Prostate gland (tissue), 2 donors: Measurements from ENCODE around the gene ERMARD. TPM values are rescaled to one million over a fixed set of nuclear protein-coding genes. Genes with fewer than 3 reads are reported as not detected.

Source experiments
- DNase-seq: peaks from one replicate; pipeline ENCODE4 v3.0.0-alpha.2; 2019; ENCODE audit warnings: low spot score
- H3K27ac ChIP-seq, 2 donors: fragments of 200-600 bp; sonication (generic); 2 replicates each; pipeline ENCODE4 v1.5.1; 2017 to 2019
- H3K27me3 ChIP-seq: fragments of 200-600 bp; sonication (generic); replicated peaks from 2 replicates; pipeline ENCODE4 v1.5.1; 2019; ENCODE audit not compliant: insufficient read depth
- H3K36me3 ChIP-seq, 2 donors: fragments of 200-600 bp; sonication (generic); 1 replicate in 1 of 2; 2 replicates in 1 of 2; pipeline versions ENCODE4 v1.5.1 to v1.8.1; 2017 to 2019
- H3K4me1 ChIP-seq: fragments of 200-600 bp; sonication (generic); replicated peaks from 2 replicates; pipeline ENCODE4 v1.5.1; 2019
- H3K4me3 ChIP-seq, 2 donors: fragments of 200-600 bp; sonication (generic); 2 replicates each; pipeline ENCODE4 v1.5.1; 2017 to 2019
- H3K9me3 ChIP-seq: fragments of 200-600 bp; sonication (generic); 2 replicates; pipeline ENCODE4 v1.5.1; 2017
- POLR2A ChIP-seq: fragments of 450-650 bp; IDR thresholded peaks from one replicate; pipeline ENCODE4 v1.6.1; 2016; ENCODE audit warnings: antibody characterized with exemption, mild to moderate bottlenecking
- POLR2AphosphoS5 ChIP-seq: sonication (generic); formaldehyde crosslinking; IDR thresholded peaks from one replicate; pipeline ENCODE4 v1.6.1; 2017; ENCODE audit warnings: antibody characterized with exemption
- WGBS: methylation state at CpG from one replicate; pipeline ENCODE4 v1.1.5; 2018; 5-methylcytosine and 5-hydroxymethylcytosine counted together
- intact Hi-C: fragments of 100-400 bp; cut with DNase I; formaldehyde crosslinking; loops from one replicate; pipeline ENCODE4 v1.14.2; 2022
- total RNA-seq, 2 donors: library from RNA; depleted of rRNA; stranded (reverse); fragments of >200 nt; gene quantifications; one replicate each; pipeline ENCODE4 v1.1.0, GENCODE V29; 2016
- TF ChIP-seq, protein P1 (sequence below), 4 experiments: fragments of 200-600 bp in 2 of 4; fragments of 450-650 bp in 2 of 4; sonication (generic) in 2 of 4; IDR thresholded peaks; 1 replicate in 3 of 4; 2 replicates in 1 of 4; pipeline ENCODE4 v1.5.1; 2016 to 2019; ENCODE audit warnings: antibody characterized with exemption in 4 of 4, mild to moderate bottlenecking in 2 of 4, moderate library complexity in 2 of 4

ERMARD gene
- total RNA-seq, 2 donors from 2014 or later = 23.7 to 33.2 TPM

DNA sequence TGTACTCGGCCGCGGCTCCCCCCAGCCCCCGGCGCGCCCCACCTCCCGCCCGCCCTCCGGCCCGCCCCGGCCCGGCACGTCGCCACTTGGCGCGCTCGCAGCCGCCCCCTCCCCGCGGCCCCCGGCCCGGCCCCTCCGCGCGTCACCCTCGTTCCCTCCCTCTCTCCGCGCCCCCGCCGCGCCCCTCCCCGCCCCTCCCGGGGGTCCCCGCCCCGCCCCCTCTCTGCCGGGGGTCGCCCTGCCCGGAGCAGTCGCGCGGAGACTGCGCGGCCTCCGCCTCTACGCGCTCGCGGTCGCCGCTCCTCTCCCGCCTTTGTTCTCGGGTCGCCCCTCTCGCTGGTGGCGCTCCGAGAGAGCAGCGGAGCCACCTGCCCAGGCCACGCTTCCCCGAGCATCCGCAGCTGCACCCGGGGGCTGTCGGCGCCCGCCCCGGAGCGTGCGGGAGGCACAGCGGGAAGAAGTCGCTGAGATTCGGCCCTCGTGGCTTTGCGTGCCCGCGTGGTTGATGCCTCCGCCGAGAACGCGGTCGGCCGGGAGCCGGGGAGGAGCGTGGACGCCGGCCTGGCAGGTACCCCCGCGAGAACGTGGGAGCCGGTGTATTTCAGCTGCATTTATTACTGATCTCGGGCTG, 26.8 kb upstream of the ERMARD start, which contains the start of gene PHF10:
Gene PHF10 (minus strand): TSS at position 7 of the 631 bp plus-strand sequence. CDS start 569 bp downstream, outside the sequence.
- no peaks in the 10 kb centered on the region for H3K9me3 ChIP-seq
- peak; percentile 40 for DNase-seq
- WGBS = 2% methylated on average over 40 of the region's 89 CpGs
- H3K4me3 ChIP-seq = peak within 1 kb of the TSS; percentile 63 to 82
- peak; percentile 6 for TF ChIP-seq POLR2A
- TF ChIP-seq, protein P1, sequence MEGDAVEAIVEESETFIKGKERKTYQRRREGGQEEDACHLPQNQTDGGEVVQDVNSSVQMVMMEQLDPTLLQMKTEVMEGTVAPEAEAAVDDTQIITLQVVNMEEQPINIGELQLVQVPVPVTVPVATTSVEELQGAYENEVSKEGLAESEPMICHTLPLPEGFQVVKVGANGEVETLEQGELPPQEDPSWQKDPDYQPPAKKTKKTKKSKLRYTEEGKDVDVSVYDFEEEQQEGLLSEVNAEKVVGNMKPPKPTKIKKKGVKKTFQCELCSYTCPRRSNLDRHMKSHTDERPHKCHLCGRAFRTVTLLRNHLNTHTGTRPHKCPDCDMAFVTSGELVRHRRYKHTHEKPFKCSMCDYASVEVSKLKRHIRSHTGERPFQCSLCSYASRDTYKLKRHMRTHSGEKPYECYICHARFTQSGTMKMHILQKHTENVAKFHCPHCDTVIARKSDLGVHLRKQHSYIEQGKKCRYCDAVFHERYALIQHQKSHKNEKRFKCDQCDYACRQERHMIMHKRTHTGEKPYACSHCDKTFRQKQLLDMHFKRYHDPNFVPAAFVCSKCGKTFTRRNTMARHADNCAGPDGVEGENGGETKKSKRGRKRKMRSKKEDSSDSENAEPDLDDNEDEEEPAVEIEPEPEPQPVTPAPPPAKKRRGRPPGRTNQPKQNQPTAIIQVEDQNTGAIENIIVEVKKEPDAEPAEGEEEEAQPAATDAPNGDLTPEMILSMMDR (IDR thresholded peaks at IDR 0.05) = no peak
- H3K4me1 ChIP-seq = peaks cover 9% of the 10 kb centered on the region
- intact Hi-C loops = loop anchor here (1.0 kb wide), 1 partner anchor 22 kb away; the partner anchor contains the start of genes C6orf120 and WDR27
- H3K36me3 ChIP-seq = no peaks in the 10 kb centered on the region
- H3K27me3 ChIP-seq = no peaks in the 10 kb centered on the region
- peak within 1 kb of the TSS; percentile 89 to 94 for H3K27ac ChIP-seq

DNA sequence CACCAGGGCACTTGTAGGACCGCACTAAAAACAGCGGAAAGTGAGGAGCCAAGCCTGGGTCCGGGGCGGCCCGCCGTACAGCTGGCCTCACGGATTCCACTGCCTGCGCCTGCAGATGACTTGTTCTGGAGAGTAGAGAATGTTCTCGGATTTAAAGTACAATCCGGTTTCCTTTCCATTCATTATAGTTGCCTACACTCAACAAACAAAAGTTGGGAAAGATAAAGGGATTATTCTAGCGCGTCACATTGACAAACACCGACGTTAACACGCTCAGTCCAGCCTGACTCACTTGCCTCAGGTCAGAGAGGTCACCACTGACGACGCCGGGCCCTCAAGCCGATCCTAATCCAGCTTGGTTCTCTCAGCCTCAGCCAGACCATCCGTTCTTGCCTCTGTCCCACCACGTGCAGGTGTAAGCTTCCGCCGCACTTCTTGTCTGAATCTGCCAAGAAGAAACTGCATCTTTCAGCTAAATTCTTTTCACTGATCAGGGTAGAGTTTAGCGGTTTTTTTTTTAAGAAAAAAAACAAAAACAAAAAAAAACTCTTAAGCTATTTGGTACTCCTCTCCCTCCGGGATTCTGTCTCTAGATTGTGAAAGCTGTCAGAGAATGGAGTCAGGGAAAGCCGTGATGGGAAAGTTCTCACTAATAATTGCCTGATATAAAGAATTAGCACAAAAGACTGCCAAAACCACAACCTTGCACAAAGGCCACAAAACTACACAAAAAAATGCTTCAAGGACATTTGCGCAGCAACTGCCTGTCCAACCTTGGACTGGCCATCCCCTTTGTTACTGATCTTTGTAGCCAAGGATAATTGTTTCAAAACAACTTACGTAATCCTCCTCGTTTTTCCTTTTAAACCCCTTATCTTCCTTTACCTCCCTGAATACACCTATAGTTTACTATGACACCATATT, 26.0 kb upstream of the ERMARD start:
- Histone ChIP-seq H3K36me3 (no peaks in the 10 kb centered on the region), H3K9me3 (no peaks in the 10 kb centered on the region), H3K4me1 (peaks cover 9% of the 10 kb centered on the region), H3K4me3 (peak overlapping the region; percentile 63 to 80), H3K27ac (peak overlapping the region; percentile 87 to 92), H3K27me3 (no peaks in the 10 kb centered on the region)
- TF ChIP-seq, protein P1 (IDR thresholded peaks at IDR 0.05) = no peak
- peak; percentile 22 for TF ChIP-seq POLR2A
- TF ChIP-seq POLR2AphosphoS5 = peak; percentile 20
- WGBS = 22% methylated on average over 29 of the region's 29 CpGs
- intact Hi-C loops = no loop called here
- peak; percentile 16 for DNase-seq

DNA sequence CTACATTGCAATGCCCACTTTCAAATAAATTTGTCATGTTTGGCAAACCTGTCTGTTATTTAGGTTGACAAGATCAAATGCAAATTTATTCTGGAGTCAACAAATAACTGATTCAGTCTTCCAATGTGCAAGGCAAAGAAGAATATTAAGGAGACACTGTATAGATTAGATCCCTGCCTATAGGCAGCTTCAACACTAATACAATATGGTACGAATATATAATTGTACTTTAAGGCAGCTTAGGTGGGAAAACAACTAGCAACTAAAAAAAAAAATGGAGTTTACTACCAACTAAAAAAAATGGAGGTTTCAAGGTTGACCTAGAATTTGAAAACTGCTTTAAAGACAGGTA, 25.4 kb upstream of the ERMARD start:
- peaks cover 9% of the 10 kb centered on the region for H3K4me1 ChIP-seq
- no peaks in the 10 kb centered on the region for H3K36me3 ChIP-seq
- H3K9me3 ChIP-seq = no peaks in the 10 kb centered on the region
- intact Hi-C loops = no loop called here
- DNase-seq = no peak
- H3K27ac ChIP-seq = no peak overlapping the region
- no peaks in the 10 kb centered on the region for H3K27me3 ChIP-seq
- H3K4me3 ChIP-seq = no peak overlapping the region
- TF ChIP-seq POLR2AphosphoS5 (no peak), POLR2A (no peak)
- TF ChIP-seq, protein P1 (IDR thresholded peaks at IDR 0.05) = no peak
- 95% methylated on average over 1 of the region's 1 CpG for WGBS

DNA sequence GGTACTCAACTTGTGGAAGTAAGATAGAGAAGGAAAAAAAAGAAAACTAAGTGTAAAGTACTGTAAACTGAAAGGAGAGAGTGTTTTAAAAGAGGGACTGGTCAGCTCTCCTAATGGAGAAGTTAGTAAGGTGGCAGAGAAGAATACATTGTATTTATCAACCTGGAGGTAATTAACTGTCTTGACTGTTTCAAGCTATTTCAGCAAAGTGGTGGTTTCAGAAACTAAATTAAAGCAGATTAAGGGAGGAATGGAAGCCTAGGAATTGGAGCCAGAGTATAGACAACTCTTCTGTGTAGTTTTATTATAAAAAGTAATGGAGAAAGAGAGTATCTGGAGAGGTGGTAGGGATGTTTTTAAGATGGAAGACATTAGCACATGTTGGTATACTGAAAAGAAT, 24.5 kb upstream of the ERMARD start:
- H3K27me3 ChIP-seq = no peaks in the 10 kb centered on the region
- H3K4me3 ChIP-seq = no peak overlapping the region
- no peak for TF ChIP-seq POLR2AphosphoS5
- TF ChIP-seq POLR2A = no peak
- TF ChIP-seq, protein P1 (IDR thresholded peaks at IDR 0.05) = no peak
- H3K4me1 ChIP-seq = peaks cover 9% of the 10 kb centered on the region
- no peaks in the 10 kb centered on the region for H3K36me3 ChIP-seq
- no peak for DNase-seq
- intact Hi-C loops = no loop called here
- H3K27ac ChIP-seq = no peak overlapping the region
- no peaks in the 10 kb centered on the region for H3K9me3 ChIP-seq
